ENCODE data around the gene STMP1.

- TF ChIP-seq CTCF (IDR thresholded peaks at IDR 0.05) (no peak), POLR2A (IDR thresholded peaks at IDR 0.05) (no peak)
Measured at GRCh38 chr7:135718219-135718618, 55.9 kb downstream of the STMP1 start.

Data from uterus (tissue), 2 donors.